CD8-positive, alpha-beta memory T cell (primary cell): ENCODE results near the gene NFX1. TPM values are rescaled to one million over a fixed set of nuclear protein-coding genes. Genes with fewer than 3 reads are reported as not detected.

Source experiments
- CTCF ChIA-PET: fragments of 350-600 bp; sonication (Branson Sonifier 250); formaldehyde crosslinking; loops from one replicate; lab custom pipeline; 2021; ENCODE audit warnings: antibody characterized with exemption; lab: Charles Lee
- POLR2A ChIA-PET: fragments of 350-600 bp; sonication (Branson Sonifier 250); formaldehyde crosslinking; loops from one replicate; lab custom pipeline; 2021; ENCODE audit warnings: antibody characterized with exemption; lab: Charles Lee
- DNase-seq, 5 donors: peaks; one replicate each; pipeline versions ENCODE4 v3.0.0 to v3.0.0-alpha.2; 2020 to 2022; ENCODE audit warnings: mixed read lengths in 1 of 5
- H3K27ac ChIP-seq: one replicate; pipeline ENCODE4 v1.7.0; 2013; ENCODE audit warnings: low read depth, mild to moderate bottlenecking, low read length, moderate library complexity
- H3K27me3 ChIP-seq: 2 replicates; pipeline ENCODE4 v1.7.0; 2013; ENCODE audit warnings: low read length, mild to moderate bottlenecking; ENCODE audit not compliant: insufficient read depth, poor library complexity, severe bottlenecking
- H3K36me3 ChIP-seq: 2 replicates; pipeline ENCODE4 v1.7.0; 2013; ENCODE audit warnings: mild to moderate bottlenecking, low read length, moderate library complexity; ENCODE audit not compliant: insufficient read depth
- H3K4me1 ChIP-seq: 2 replicates; pipeline ENCODE4 v1.7.0; 2013; ENCODE audit warnings: mild to moderate bottlenecking, low read length, moderate library complexity; ENCODE audit not compliant: insufficient read depth
- H3K4me3 ChIP-seq: 2 replicates; pipeline ENCODE4 v1.7.0; 2013; ENCODE audit warnings: mild to moderate bottlenecking, low read length
- H3K9me3 ChIP-seq: 2 replicates; pipeline ENCODE4 v1.7.0; 2013; ENCODE audit warnings: mild to moderate bottlenecking, low read length
- H3K27ac Mint-ChIP-seq, 8 donors: one replicate each; pipeline ENCODE4 v1.8.0; 2020 to 2021; ENCODE audit warnings: mixed read lengths in 8 of 8, mild to moderate bottlenecking in 6 of 8, inconsistent platforms in 3 of 8, moderate library complexity in 3 of 8
- H3K27me3 Mint-ChIP-seq, 2 donors: one replicate each; pipeline ENCODE4 v1.8.0; 2020 to 2021; ENCODE audit warnings: mixed read lengths in 2 of 2, mild to moderate bottlenecking in 1 of 2, moderate library complexity in 1 of 2
- H3K36me3 Mint-ChIP-seq, 3 donors: one replicate each; pipeline ENCODE4 v1.8.0; 2020 to 2021; ENCODE audit warnings: mixed read lengths in 3 of 3, inconsistent platforms in 1 of 3, mild to moderate bottlenecking in 1 of 3
- H3K4me1 Mint-ChIP-seq, 3 donors: one replicate each; pipeline ENCODE4 v1.8.0; 2020 to 2021; ENCODE audit warnings: mixed read lengths in 3 of 3, inconsistent platforms in 1 of 3, mild to moderate bottlenecking in 1 of 3
- H3K4me3 Mint-ChIP-seq, 7 donors: one replicate each; pipeline ENCODE4 v1.8.0; 2020 to 2021; ENCODE audit warnings: mixed read lengths in 7 of 7, mild to moderate bottlenecking in 6 of 7, moderate library complexity in 4 of 7, inconsistent platforms in 2 of 7
- H3K9me3 Mint-ChIP-seq, 5 donors: one replicate each; pipeline ENCODE4 v1.8.0; 2020 to 2022; ENCODE audit warnings: mixed read lengths in 5 of 5, mild to moderate bottlenecking in 3 of 5, moderate library complexity in 2 of 5, inconsistent platforms in 1 of 5
- polyA plus RNA-seq: library from polyadenylated mRNA; unstranded; fragments of 300-500 nt; fragmentation: Illumina TruSeq; gene quantifications from one replicate; pipeline ENCODE4 v1.2.3, GENCODE V29; 2021
- total RNA-seq, 2 experiments: library from RNA; stranded (reverse); gene quantifications; one replicate each; pipeline ENCODE4 v1.2.3, GENCODE V29; 2021

Gene NFX1
- total and polyA plus RNA-seq, 3 experiments from 2014 or later = 38.8 to 45.6 (median 42.7) TPM

DNA sequence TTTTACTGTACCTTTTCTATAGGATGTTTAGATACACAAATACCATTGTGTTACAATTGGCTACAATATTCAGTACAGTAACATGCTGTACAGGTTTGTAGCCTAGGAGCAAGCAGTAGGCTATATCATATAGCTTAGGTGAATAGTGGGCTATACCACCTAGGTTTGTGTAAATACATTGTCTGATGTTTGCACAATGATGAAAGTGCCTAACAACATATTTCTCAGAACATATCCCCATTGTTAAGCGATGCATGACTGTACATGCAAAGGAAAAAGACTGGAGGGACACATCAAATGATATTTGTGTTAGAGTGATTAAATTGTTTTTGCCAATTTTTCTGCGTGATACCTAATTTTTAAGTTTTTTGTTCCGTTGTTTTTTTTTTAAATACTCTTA lies 20.2 kb upstream of the NFX1 start:
- DNase-seq = no peak
- peaks cover 23% of the 10 kb centered on the region for H3K4me1 ChIP-seq
- peaks cover 28 to 44% (median 40%) of the 10 kb centered on the region in 3 donors for H3K4me1 Mint-ChIP-seq
- no peaks in the 10 kb centered on the region for H3K27me3 Mint-ChIP-seq
- no peaks in the 10 kb centered on the region for H3K27me3 ChIP-seq
- H3K36me3 Mint-ChIP-seq = peaks cover 0 to 75% (median 19%) of the 10 kb centered on the region in 3 donors
- no peak overlapping the region for H3K4me3 ChIP-seq
- ChIA-PET POLR2A (no interaction called here), CTCF (no interaction called here)
- no peaks in the 10 kb centered on the region for H3K9me3 Mint-ChIP-seq
- H3K4me3 Mint-ChIP-seq = no peak overlapping the region
- H3K9me3 ChIP-seq = no peaks in the 10 kb centered on the region
- no peak overlapping the region for H3K27ac ChIP-seq
- H3K36me3 ChIP-seq = peaks cover 35% of the 10 kb centered on the region
- no peak overlapping the region for H3K27ac Mint-ChIP-seq

DNA sequence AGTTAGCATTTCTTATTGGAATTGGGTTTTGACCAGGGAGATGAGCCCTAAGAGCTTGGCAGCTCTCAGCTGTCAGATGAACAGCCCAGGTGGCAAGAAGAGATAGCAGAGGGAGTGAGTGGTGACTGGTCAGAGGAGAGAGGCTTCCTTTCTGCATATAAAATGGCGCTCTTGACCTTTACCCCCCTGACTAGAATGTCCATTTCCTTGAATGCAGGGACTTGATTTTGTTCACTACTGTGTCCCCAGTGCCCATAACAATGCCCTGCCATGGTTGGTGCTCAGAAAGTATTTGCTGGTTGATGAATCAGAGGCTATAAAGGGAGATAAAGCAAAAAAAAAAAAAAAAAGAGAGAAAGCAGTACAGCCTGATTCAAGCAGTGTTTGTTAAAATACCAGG lies 18.3 kb upstream of the NFX1 start:
- ChIA-PET POLR2A (no interaction called here), CTCF (no interaction called here)
- Mint-ChIP-seq H3K9me3 (no peaks in the 10 kb centered on the region), H3K36me3 (peaks cover 0 to 83% (median 20%) of the 10 kb centered on the region in 3 donors), H3K27ac (peak overlapping the region in 2 of 8 donors; percentile 38 to 54), H3K27me3 (no peaks in the 10 kb centered on the region), H3K4me1 (peaks cover 13 to 25% (median 21%) of the 10 kb centered on the region in 3 donors), H3K4me3 (peak overlapping the region in 1 of 7 donors; percentile 40)
- Histone ChIP-seq H3K9me3 (no peaks in the 10 kb centered on the region), H3K27me3 (no peaks in the 10 kb centered on the region), H3K4me1 (peaks cover 5% of the 10 kb centered on the region), H3K36me3 (peaks cover 49% of the 10 kb centered on the region), H3K4me3 (no peak overlapping the region), H3K27ac (no peak overlapping the region)
- no peak for DNase-seq

DNA sequence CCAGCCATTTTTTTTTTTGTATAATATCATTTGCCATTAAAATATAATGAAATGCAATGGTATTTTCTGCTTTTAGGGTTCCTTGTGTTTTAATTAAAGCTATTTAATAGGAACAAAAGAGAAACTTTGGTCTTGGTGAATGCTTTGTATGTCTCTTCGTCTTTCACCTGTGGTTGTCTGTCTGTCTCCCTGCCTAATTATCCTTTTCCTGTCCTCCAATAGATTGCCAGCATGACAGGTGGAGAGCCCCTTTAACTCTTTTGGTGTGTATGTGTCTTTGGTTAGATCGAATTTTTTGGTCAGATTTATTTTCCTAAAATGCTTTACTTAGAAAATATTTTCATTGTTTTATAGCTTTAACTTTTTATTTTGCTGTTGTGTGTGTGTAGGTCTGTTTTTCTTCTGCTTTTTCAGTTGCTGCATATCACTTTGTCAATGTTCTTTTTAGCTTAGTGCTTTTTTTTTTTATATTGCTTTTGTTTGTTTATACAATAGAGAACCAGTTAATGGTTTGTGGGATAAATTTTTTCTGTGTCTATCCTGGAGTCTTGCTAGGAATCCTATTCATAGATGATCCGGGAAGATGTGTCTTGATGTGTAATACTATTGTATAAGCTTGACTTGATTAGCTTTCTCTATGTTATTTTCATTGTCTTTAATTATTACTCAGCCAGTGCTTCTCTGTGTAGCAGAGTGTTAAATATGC lies 16.9 kb upstream of the NFX1 start:
- H3K27me3 Mint-ChIP-seq = no peaks in the 10 kb centered on the region
- ChIA-PET POLR2A (interaction anchor here (1.2 kb wide), 1 partner anchor 17 kb away, joined by 3 read pairs; the partner anchor contains the start of gene NFX1), CTCF (interaction anchor here (0.8 to 1.9 kb wide), 2 partner anchors 10 to 14 kb away, joined by 3 to 7 read pairs; no protein-coding TSS in a partner anchor)
- peaks cover 0 to 84% (median 24%) of the 10 kb centered on the region in 3 donors for H3K36me3 Mint-ChIP-seq
- no peak for DNase-seq
- H3K4me3 Mint-ChIP-seq = peak overlapping the region in 1 of 7 donors; percentile 2
- no peaks in the 10 kb centered on the region for H3K27me3 ChIP-seq
- H3K4me1 ChIP-seq = no peaks in the 10 kb centered on the region
- H3K4me3 ChIP-seq = no peak overlapping the region
- no peaks in the 10 kb centered on the region for H3K9me3 ChIP-seq
- peaks cover 7 to 12% (median 8%) of the 10 kb centered on the region in 3 donors for H3K4me1 Mint-ChIP-seq
- peaks cover 56% of the 10 kb centered on the region for H3K36me3 ChIP-seq
- H3K27ac ChIP-seq = no peak overlapping the region
- no peaks in the 10 kb centered on the region for H3K9me3 Mint-ChIP-seq
- peak overlapping the region in 5 of 8 donors; percentile 26 to 79 (median 50) for H3K27ac Mint-ChIP-seq

DNA sequence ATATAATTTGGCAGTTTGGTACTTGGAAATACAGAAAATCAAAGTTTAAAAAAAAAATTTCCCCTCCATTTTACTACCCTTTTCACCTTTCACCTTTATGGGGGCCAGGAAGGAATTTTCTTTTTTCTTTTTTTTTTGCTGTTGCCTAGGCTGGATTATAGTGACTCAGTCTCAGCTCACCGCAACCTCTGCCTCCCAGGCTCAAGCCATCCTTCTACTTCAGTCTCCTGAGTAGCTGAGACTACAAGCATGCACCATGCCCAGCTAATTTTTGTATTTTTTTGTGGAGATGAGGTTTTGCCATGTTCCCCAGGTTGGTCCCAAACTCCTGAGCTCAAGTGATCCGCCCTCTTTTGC lies 16.4 kb upstream of the NFX1 start:
- Mint-ChIP-seq H3K27ac (peak overlapping the region in 2 of 8 donors; percentile 79), H3K4me1 (peaks cover 7 to 12% (median 8%) of the 10 kb centered on the region in 3 donors), H3K36me3 (peaks cover 0 to 86% (median 24%) of the 10 kb centered on the region in 3 donors), H3K9me3 (no peaks in the 10 kb centered on the region), H3K27me3 (no peaks in the 10 kb centered on the region), H3K4me3 (no peak overlapping the region)
- ChIA-PET CTCF (interaction anchor here (1.9 kb wide), 1 partner anchor 13 kb away, joined by 7 read pairs; no protein-coding TSS in a partner anchor), POLR2A (interaction anchor here (1.2 kb wide), 1 partner anchor 16 kb away, joined by 3 read pairs; the partner anchor contains the start of gene NFX1)
- Histone ChIP-seq H3K4me3 (no peak overlapping the region), H3K36me3 (peaks cover 60% of the 10 kb centered on the region), H3K27ac (no peak overlapping the region), H3K4me1 (no peaks in the 10 kb centered on the region), H3K9me3 (no peaks in the 10 kb centered on the region), H3K27me3 (no peaks in the 10 kb centered on the region)
- DNase-seq = no peak

DNA sequence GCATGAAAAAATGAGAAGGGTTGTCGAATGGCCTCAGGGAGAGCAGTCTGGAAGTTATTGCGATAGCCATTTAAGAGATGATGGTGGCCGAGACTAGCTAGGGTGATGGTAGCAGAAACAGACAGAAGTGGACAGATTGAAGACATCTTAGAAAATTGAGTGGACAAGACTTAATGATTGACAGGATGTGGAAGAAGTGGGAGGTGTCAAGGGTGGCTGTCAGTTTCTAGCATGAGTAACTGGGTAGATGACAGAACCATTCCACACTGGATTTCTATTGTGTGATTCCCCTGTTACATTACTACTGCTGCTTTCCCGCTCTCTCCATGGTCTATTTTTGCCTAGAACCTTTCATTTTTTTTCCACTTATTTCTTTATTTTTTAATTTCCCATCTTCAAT lies 12.8 kb upstream of the NFX1 start:
- Histone ChIP-seq H3K9me3 (no peaks in the 10 kb centered on the region), H3K4me1 (no peaks in the 10 kb centered on the region), H3K36me3 (peaks cover 54% of the 10 kb centered on the region), H3K4me3 (no peak overlapping the region), H3K27ac (no peak overlapping the region), H3K27me3 (no peaks in the 10 kb centered on the region)
- ChIA-PET CTCF (no interaction called here), POLR2A (no interaction called here)
- peak overlapping the region in 4 of 8 donors; percentile 26 to 58 (median 35) for H3K27ac Mint-ChIP-seq
- H3K27me3 Mint-ChIP-seq = no peaks in the 10 kb centered on the region
- no peak for DNase-seq
- no peak overlapping the region for H3K4me3 Mint-ChIP-seq
- peaks cover 0 to 89% (median 30%) of the 10 kb centered on the region in 3 donors for H3K36me3 Mint-ChIP-seq
- peaks cover 4 to 8% (median 4%) of the 10 kb centered on the region in 3 donors for H3K4me1 Mint-ChIP-seq
- H3K9me3 Mint-ChIP-seq = no peaks in the 10 kb centered on the region

DNA sequence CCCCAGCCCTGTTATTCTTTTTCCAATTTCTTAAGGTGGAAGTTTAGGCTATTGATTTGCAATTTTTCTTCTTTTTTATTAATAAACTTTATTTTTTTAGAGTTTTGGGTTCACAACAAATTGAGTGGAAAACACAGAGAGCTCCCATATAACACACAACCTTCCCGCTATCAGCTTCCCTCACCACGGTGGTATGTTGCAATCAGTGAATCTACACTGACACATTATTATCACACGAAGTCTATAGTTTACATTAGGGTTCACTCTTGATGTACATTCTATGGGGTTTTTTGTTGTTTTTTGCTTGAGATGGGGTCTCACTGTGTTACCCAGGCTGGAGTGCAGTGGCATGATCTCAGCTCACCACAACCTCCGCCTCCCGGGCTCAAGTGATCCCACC lies 4.8 kb upstream of the NFX1 start:
- POLR2A ChIA-PET = no interaction called here
- Histone ChIP-seq H3K36me3 (peaks cover 11% of the 10 kb centered on the region), H3K9me3 (no peaks in the 10 kb centered on the region), H3K4me1 (peaks cover 18% of the 10 kb centered on the region), H3K27ac (no peak overlapping the region), H3K27me3 (no peaks in the 10 kb centered on the region), H3K4me3 (no peak overlapping the region)
- H3K36me3 Mint-ChIP-seq = peaks cover 0 to 42% (median 9%) of the 10 kb centered on the region in 3 donors
- H3K4me3 Mint-ChIP-seq = no peak overlapping the region
- CTCF ChIA-PET = no interaction called here
- no peak for DNase-seq
- peaks cover 12 to 17% (median 14%) of the 10 kb centered on the region in 3 donors for H3K4me1 Mint-ChIP-seq
- no peaks in the 10 kb centered on the region for H3K9me3 Mint-ChIP-seq
- H3K27me3 Mint-ChIP-seq = peaks cover 0 to 3% of the 10 kb centered on the region in 2 donors
- peak overlapping the region in 1 of 8 donors; percentile 4 for H3K27ac Mint-ChIP-seq

DNA sequence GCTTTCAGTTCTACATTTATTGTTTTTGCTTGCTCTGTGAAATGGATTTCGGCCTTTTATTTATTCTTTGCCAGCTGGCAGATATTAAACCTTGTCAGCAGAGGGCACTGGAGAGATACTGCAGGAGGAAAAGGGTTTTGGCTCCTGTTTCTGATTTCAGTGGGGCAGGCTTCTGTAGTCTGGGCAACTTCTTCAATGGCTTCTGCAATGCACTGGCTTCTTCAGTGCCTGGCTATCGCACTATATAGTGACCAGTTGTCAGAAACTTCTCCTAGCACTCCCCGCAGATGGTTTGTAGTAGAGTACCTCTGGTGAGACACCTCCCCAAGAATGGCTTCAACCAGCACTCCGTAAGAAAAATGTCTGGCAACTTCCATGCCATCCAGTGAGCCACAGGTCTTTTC lies 3.2 kb upstream of the NFX1 start:
- Mint-ChIP-seq H3K27me3 (peaks cover 0 to 4% of the 10 kb centered on the region in 2 donors), H3K4me1 (peaks cover 25 to 33% (median 30%) of the 10 kb centered on the region in 3 donors), H3K36me3 (peaks cover 0 to 38% (median 5%) of the 10 kb centered on the region in 3 donors), H3K27ac (peak overlapping the region; percentile 26 to 95 (median 86)), H3K9me3 (no peaks in the 10 kb centered on the region), H3K4me3 (peak overlapping the region in 3 of 7 donors; percentile 51 to 72 (median 54))
- H3K36me3 ChIP-seq = peaks cover 3% of the 10 kb centered on the region
- peak in 4 of 5 donors; percentile 11 to 65 (median 60) for DNase-seq
- H3K27me3 ChIP-seq = no peaks in the 10 kb centered on the region
- no peak overlapping the region for H3K4me3 ChIP-seq
- H3K27ac ChIP-seq = peak overlapping the region; percentile 10
- H3K4me1 ChIP-seq = peaks cover 31% of the 10 kb centered on the region
- ChIA-PET POLR2A (interaction anchor here (0.6 kb wide), 2 partner anchors 39 to 173 kb away, joined by 3 to 6 read pairs; no protein-coding TSS in a partner anchor), CTCF (interaction anchor here (0.7 to 1.9 kb wide), 12 partner anchors 10 to 186 kb away, joined by 3 to 7 read pairs (median 4); partner anchors contain the start of genes BAG1, CHMP5 and NOL6)
- no peaks in the 10 kb centered on the region for H3K9me3 ChIP-seq

DNA sequence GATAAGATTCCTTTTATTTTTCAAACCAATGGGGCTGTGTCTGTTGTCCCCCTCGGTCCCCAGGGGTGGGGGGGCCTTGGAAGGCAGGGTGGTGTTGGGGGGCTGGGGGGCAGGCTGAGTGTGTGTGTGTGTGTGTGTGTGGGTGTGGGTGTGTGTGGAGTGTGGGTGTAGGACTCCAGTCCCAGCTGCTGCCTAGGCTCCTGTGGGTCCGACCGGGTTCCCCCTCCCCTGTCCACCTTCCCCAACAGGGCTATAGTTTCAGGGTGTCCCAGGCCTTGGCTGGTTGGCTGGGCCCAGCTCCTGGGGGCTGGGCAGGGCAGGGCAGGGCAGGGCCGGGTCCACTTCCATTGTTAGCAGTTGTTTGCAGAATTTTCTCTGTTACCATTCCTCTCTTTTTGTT lies 2.1 kb upstream of the NFX1 start:
- H3K36me3 Mint-ChIP-seq = peaks cover 0 to 38% (median 6%) of the 10 kb centered on the region in 3 donors
- H3K27ac ChIP-seq = no peak overlapping the region
- DNase-seq = no peak
- H3K4me1 Mint-ChIP-seq = peaks cover 36 to 45% (median 42%) of the 10 kb centered on the region in 3 donors
- peaks cover 13% of the 10 kb centered on the region for H3K36me3 ChIP-seq
- H3K27me3 Mint-ChIP-seq = peaks cover 0 to 4% of the 10 kb centered on the region in 2 donors
- ChIA-PET POLR2A (no interaction called here), CTCF (interaction anchor here (1.0 to 1.8 kb wide), 6 partner anchors 13 to 178 kb away, joined by 3 to 7 read pairs (median 6); partner anchors contain the start of genes BAG1 and CHMP5)
- H3K27ac Mint-ChIP-seq = peak overlapping the region in 5 of 8 donors; percentile 27 to 80 (median 70)
- H3K4me3 ChIP-seq = no peak overlapping the region
- H3K4me3 Mint-ChIP-seq = peak overlapping the region in 2 of 7 donors; percentile 29 to 65
- no peaks in the 10 kb centered on the region for H3K9me3 ChIP-seq
- peaks cover 43% of the 10 kb centered on the region for H3K4me1 ChIP-seq
- no peaks in the 10 kb centered on the region for H3K27me3 ChIP-seq
- H3K9me3 Mint-ChIP-seq = no peaks in the 10 kb centered on the region
